ENCODE measurements around the gene GINS1. TPM values are rescaled to one million over a fixed set of nuclear protein-coding genes. Genes with fewer than 3 reads are reported as not detected.

The GINS1 gene
- total RNA-seq, 1 experiment from 2014 or later, result 36.0 TPM

GRCh38 chr20:25467441-25467840 is 60.0 kb downstream of the GINS1 start:
- intact Hi-C loops (cut with micrococcal nuclease; ENCODE audit: unreplicated experiment), result no loop called here
- peaks cover 2% of the 10 kb centered on the region for H3K36me3 ChIP-seq (ENCODE audit: control insufficient read depth, insufficient read depth, low read length)

GRCh38 chr20:25468126-25469075 is 60.9 kb downstream of the GINS1 start:
- H3K27me3 ChIP-seq (ENCODE audit: control insufficient read depth, insufficient read depth, low read length), result no peaks in the 10 kb centered on the region
- CTCF ChIA-PET, result no interaction called here
- intact Hi-C loops (cut with micrococcal nuclease; ENCODE audit: unreplicated experiment), result no loop called here
- H3K27ac ChIP-seq (ENCODE audit: low read length), result no peak overlapping the region
- no peak overlapping the region for H3K4me3 ChIP-seq (ENCODE audit: low read depth in 2 of 2, low read length in 2 of 2)
- no peaks in the 10 kb centered on the region for H3K4me1 ChIP-seq (ENCODE audit: control insufficient read depth, insufficient read depth, low read length)
- no peak for DNase-seq (ENCODE audit: low read depth, low spot score)
- in situ Hi-C loops (cut with HindIII; ENCODE audit: low pct_unique_long_range_greater_than_20kb, low sequenced_read_pairs), result no loop called here
- POLR2A ChIA-PET, result no interaction called here
- TF ChIP-seq POLR2AphosphoS5 (IDR thresholded peaks at IDR 0.05; ENCODE audit: low read depth, low read length), result no peak
- TF ChIP-seq, protein P1, sequence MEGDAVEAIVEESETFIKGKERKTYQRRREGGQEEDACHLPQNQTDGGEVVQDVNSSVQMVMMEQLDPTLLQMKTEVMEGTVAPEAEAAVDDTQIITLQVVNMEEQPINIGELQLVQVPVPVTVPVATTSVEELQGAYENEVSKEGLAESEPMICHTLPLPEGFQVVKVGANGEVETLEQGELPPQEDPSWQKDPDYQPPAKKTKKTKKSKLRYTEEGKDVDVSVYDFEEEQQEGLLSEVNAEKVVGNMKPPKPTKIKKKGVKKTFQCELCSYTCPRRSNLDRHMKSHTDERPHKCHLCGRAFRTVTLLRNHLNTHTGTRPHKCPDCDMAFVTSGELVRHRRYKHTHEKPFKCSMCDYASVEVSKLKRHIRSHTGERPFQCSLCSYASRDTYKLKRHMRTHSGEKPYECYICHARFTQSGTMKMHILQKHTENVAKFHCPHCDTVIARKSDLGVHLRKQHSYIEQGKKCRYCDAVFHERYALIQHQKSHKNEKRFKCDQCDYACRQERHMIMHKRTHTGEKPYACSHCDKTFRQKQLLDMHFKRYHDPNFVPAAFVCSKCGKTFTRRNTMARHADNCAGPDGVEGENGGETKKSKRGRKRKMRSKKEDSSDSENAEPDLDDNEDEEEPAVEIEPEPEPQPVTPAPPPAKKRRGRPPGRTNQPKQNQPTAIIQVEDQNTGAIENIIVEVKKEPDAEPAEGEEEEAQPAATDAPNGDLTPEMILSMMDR (IDR thresholded peaks at IDR 0.05), result no peak
- TF ChIP-seq REST (IDR thresholded peaks at IDR 0.05; ENCODE audit: insufficient read depth in 1 of 2, low read depth in 2 of 2, low read length in 1 of 2), result no peak
- TF ChIP-seq SIN3A (IDR thresholded peaks at IDR 0.05; ENCODE audit: borderline replicate concordance, insufficient read depth, low read depth, low read length), result no peak
- no peak for TF ChIP-seq TCF7L2 (IDR thresholded peaks at IDR 0.05; ENCODE audit: low read depth, low read length)
- H3K36me3 ChIP-seq (ENCODE audit: control insufficient read depth, insufficient read depth, low read length), result peaks cover 2% of the 10 kb centered on the region
- ATAC-seq, result no peak
- BruUV-seq (replicated peaks), result no TSS peak
- H3K9me3 ChIP-seq (ENCODE audit: control insufficient read depth, insufficient read depth, low read depth, low read length), result no peaks in the 10 kb centered on the region

More at GRCh38 chr20:25467441-25467840, 60.0 kb downstream of the GINS1 start:
- no peaks in the 10 kb centered on the region for H3K4me1 ChIP-seq (ENCODE audit: control insufficient read depth, insufficient read depth, low read length)
- H3K4me3 ChIP-seq (ENCODE audit: low read depth in 2 of 2, low read length in 2 of 2), result no peak overlapping the region
- no peaks in the 10 kb centered on the region for H3K9me3 ChIP-seq (ENCODE audit: control insufficient read depth, insufficient read depth, low read depth, low read length)
- BruUV-seq (replicated peaks), result no TSS peak
- H3K27ac ChIP-seq (ENCODE audit: low read length), result no peak overlapping the region
- in situ Hi-C loops (cut with HindIII; ENCODE audit: low pct_unique_long_range_greater_than_20kb, low sequenced_read_pairs), result no loop called here
- H3K27me3 ChIP-seq (ENCODE audit: control insufficient read depth, insufficient read depth, low read length), result no peaks in the 10 kb centered on the region
- TF ChIP-seq SIN3A (IDR thresholded peaks at IDR 0.05; ENCODE audit: borderline replicate concordance, insufficient read depth, low read depth, low read length) (no peak), REST (IDR thresholded peaks at IDR 0.05; ENCODE audit: insufficient read depth in 1 of 2, low read depth in 2 of 2, low read length in 1 of 2) (no peak), POLR2AphosphoS5 (IDR thresholded peaks at IDR 0.05; ENCODE audit: low read depth, low read length) (no peak), TCF7L2 (IDR thresholded peaks at IDR 0.05; ENCODE audit: low read depth, low read length) (no peak)
- TF ChIP-seq, protein P1 (IDR thresholded peaks at IDR 0.05), result no peak
- DNase-seq (ENCODE audit: low read depth, low spot score) (no peak), ATAC-seq (no peak)
- ChIA-PET POLR2A (no interaction called here), CTCF (no interaction called here)

All from Panc1 (cell line).